ENCODE measurements around the gene ODF2.
"Not testable (repeated sequence)": the region's sequence is repeated elsewhere in the genome, so short reads cannot be mapped to it uniquely, and the experiment has no call there.

ODF2 gene

GRCh38 chr9:128419061-128419925, 36.5 kb upstream of the ODF2 start:
- DNase-seq (ENCODE audit: low spot score) = no peak
- ChIA-PET POLR2A (ENCODE audit: low non-redundant PET) (interaction anchor here (0.6 kb wide), 1 partner anchor 32 kb away, joined by 3 read pairs; no protein-coding TSS in a partner anchor), CTCF (interaction anchor here (0.5 to 3.2 kb wide), 16 partner anchors 8 to 418 kb away, joined by 3 to 26 read pairs (median 4); partner anchors contain the start of gene ODF2)
- no peak for TF ChIP-seq CTCF (conservative IDR thresholded peaks at IDR 0.05; ENCODE audit: low read depth)
- H3K27ac ChIP-seq = peak overlapping the region; percentile 80

- H3K27ac ChIP-seq = peak overlapping the region; percentile 80
- ChIA-PET CTCF (interaction anchor here (0.5 to 3.2 kb wide), 19 partner anchors 9 to 418 kb away, joined by 3 to 26 read pairs (median 4); partner anchors contain the start of gene ODF2), POLR2A (ENCODE audit: low non-redundant PET) (no interaction called here)
- DNase-seq (ENCODE audit: low spot score) = peak; percentile 87
- TF ChIP-seq CTCF (conservative IDR thresholded peaks at IDR 0.05; ENCODE audit: low read depth) = peak; percentile 99
These were observed 35.7 kb upstream of the ODF2 start for GRCh38 chr9:128420060-128420650.

GRCh38 chr9:128420651-128421481, 34.9 kb upstream of the ODF2 start, which contains the start of gene CERCAM:
Gene CERCAM, plus strand, starts transcription at chr9:128420857. Its CDS starts 21 bp downstream, at chr9:128420878.
- H3K27ac ChIP-seq = peak within 1 kb of the TSS; percentile 80
- peak; percentile 79 for DNase-seq (ENCODE audit: low spot score)
- ChIA-PET CTCF (interaction anchor here (0.5 to 3.2 kb wide), 17 partner anchors 9 to 214 kb away, joined by 3 to 26 read pairs (median 4); partner anchors contain the start of gene URM1), POLR2A (ENCODE audit: low non-redundant PET) (interaction anchor here (0.6 kb wide), 1 partner anchor 145 kb away, joined by 3 read pairs; the partner anchor contains the start of genes GOLGA2 and SWI5)
- TF ChIP-seq CTCF (conservative IDR thresholded peaks at IDR 0.05; ENCODE audit: low read depth) = no peak

GRCh38 chr9:128421482-128421996, 34.3 kb upstream of the ODF2 start:
- POLR2A ChIA-PET (ENCODE audit: low non-redundant PET) = no interaction called here
- peak overlapping the region; percentile 80 for H3K27ac ChIP-seq
- CTCF ChIA-PET = interaction anchor here (0.5 to 3.2 kb wide), 4 partner anchors 50 to 213 kb away, joined by 3 to 26 read pairs (median 4); partner anchors contain the start of gene URM1

GRCh38 chr9:128422022-128422782, 33.6 kb upstream of the ODF2 start:
- CTCF ChIA-PET = interaction anchor here (0.5 to 2.9 kb wide), 2 partner anchors 16 to 213 kb away, joined by 3 to 18 read pairs; no protein-coding TSS in a partner anchor
- POLR2A ChIA-PET (ENCODE audit: low non-redundant PET) = not testable (repeated sequence)

More at GRCh38 chr9:128421482-128421996, 34.3 kb upstream of the ODF2 start:
- no peak for TF ChIP-seq CTCF (conservative IDR thresholded peaks at IDR 0.05; ENCODE audit: low read depth)
- no peak for DNase-seq (ENCODE audit: low spot score)

GRCh38 chr9:128422783-128423150, 33.0 kb upstream of the ODF2 start:
- CTCF ChIA-PET = interaction anchor here (2.9 kb wide), 1 partner anchor 16 kb away, joined by 18 read pairs; no protein-coding TSS in a partner anchor
- POLR2A ChIA-PET (ENCODE audit: low non-redundant PET) = no interaction called here
- H3K27ac ChIP-seq = peak overlapping the region; percentile 80
- no peak for DNase-seq (ENCODE audit: low spot score)
- TF ChIP-seq CTCF (conservative IDR thresholded peaks at IDR 0.05; ENCODE audit: low read depth) = no peak

More at GRCh38 chr9:128422022-128422782, 33.6 kb upstream of the ODF2 start:
- not testable (repeated sequence) for DNase-seq (ENCODE audit: low spot score)
- peak overlapping the region; percentile 80 for H3K27ac ChIP-seq

GRCh38 chr9:128423356-128423755, 32.5 kb upstream of the ODF2 start:
- ChIA-PET POLR2A (ENCODE audit: low non-redundant PET) (interaction anchor here (0.6 kb wide), 1 partner anchor 42 kb away, joined by 6 read pairs; no protein-coding TSS in a partner anchor), CTCF (interaction anchor here (2.9 kb wide), 1 partner anchor 15 kb away, joined by 18 read pairs; no protein-coding TSS in a partner anchor)
- peak overlapping the region; percentile 80 for H3K27ac ChIP-seq
- DNase-seq (ENCODE audit: low spot score) = not testable (repeated sequence)

All from RWPE1 (cell line).